Glutamatergic neuron (in vitro differentiated cells): ENCODE data around the gene HPS3. TPM values are rescaled to one million over a fixed set of nuclear protein-coding genes. Genes with fewer than 3 reads are reported as not detected.

ENCODE experiments used
- DNase-seq: peaks from one replicate; pipeline ENCODE4 v3.0.0; 2022
- H3K27ac Mint-ChIP-seq: one replicate; pipeline ENCODE4 v1.8.0; 2020; ENCODE audit warnings: mild to moderate bottlenecking, mixed read lengths, inconsistent platforms; ENCODE audit not compliant: unreplicated experiment
- H3K27me3 Mint-ChIP-seq: one replicate; pipeline ENCODE4 v1.8.0; 2020; ENCODE audit warnings: mild to moderate bottlenecking, moderate library complexity, mixed read lengths, inconsistent platforms; ENCODE audit not compliant: unreplicated experiment
- H3K36me3 Mint-ChIP-seq: one replicate; pipeline ENCODE4 v1.8.0; 2020; ENCODE audit warnings: mild to moderate bottlenecking, mixed read lengths, inconsistent platforms; ENCODE audit not compliant: unreplicated experiment
- H3K4me1 Mint-ChIP-seq: one replicate; pipeline ENCODE4 v1.8.0; 2020; ENCODE audit warnings: mild to moderate bottlenecking, low read depth, mixed read lengths, inconsistent platforms; ENCODE audit not compliant: unreplicated experiment
- H3K4me3 Mint-ChIP-seq: one replicate; pipeline ENCODE4 v1.8.0; 2020; ENCODE audit warnings: mild to moderate bottlenecking, mixed read lengths, inconsistent platforms; ENCODE audit not compliant: unreplicated experiment
- H3K9me3 Mint-ChIP-seq: one replicate; pipeline ENCODE4 v1.8.0; 2020; ENCODE audit warnings: mild to moderate bottlenecking, moderate library complexity, mixed read lengths, inconsistent platforms; ENCODE audit not compliant: unreplicated experiment
- CTCF ChIP-seq: fragments of 200-600 bp; sonication (generic); IDR thresholded peaks from one replicate; pipeline ENCODE4 v1.5.0; 2021; ENCODE audit not compliant: partially characterized antibody, unreplicated experiment
- total RNA-seq: library from RNA; stranded (reverse); fragmentation: NEBNext Ultra II Directional; extraction: Animal tissue kit (Norgen Biotek cat#: 25700); gene quantifications from one replicate; pipeline ENCODE4 v1.2.1, GENCODE V29; 2021; ENCODE audit not compliant: unreplicated experiment

The HPS3 gene
- total RNA-seq, 1 donor from 2014 or later: 12.1 TPM

DNA sequence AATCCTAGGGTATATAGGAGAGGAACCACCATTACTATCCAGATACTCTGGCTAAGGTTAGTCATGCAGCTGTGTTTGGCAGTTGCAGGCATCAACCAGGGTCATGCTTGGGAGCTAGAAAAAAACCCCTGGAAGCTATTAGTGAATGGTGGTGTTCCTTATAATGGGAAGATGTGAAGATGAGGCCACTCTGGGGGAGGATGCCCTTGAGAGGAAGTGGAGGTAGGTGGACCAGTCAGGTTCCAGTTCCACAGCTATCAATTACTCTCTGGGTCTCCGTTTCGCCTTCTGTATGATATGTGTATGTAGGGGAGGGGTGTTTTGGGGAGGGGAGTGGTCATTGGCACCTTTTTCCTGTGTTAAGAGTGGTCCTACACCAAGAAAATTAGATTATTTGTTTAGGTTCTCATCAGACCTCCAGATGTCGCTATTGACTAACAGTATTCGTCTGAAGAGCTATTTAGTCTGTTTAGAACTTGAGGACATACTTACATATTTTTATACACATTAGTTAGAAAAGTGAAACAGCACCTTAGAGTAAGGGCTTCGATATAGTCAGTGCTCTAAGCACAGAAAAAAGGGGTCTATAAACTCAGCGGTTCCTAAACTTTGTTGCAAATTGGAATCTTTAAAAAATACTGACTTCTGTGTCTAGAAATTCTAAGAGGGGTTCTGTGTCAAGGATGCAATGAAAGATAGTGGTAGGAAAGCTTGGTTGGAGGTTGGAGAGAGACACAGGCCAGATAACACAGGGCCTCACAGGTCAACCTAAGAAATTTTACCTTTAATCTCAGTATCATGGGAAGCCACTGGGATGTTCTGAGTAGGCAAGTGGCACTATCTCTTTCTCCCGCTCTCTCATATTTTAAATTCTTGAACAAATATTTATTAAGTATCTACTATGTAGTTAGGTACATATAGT lies 9.1 kb upstream of the HPS3 start:
- Mint-ChIP-seq H3K27me3 (peaks cover 2% of the 10 kb centered on the region), H3K4me1 (peaks cover 4% of the 10 kb centered on the region), H3K36me3 (no peaks in the 10 kb centered on the region), H3K9me3 (no peaks in the 10 kb centered on the region), H3K4me3 (no peak overlapping the region), H3K27ac (no peak overlapping the region)
- DNase-seq: no peak
- TF ChIP-seq CTCF: no peak

GRCh38 chr3:149122721-149123578 lies 6.5 kb upstream of the HPS3 start:
- Mint-ChIP-seq H3K36me3 (no peaks in the 10 kb centered on the region), H3K9me3 (no peaks in the 10 kb centered on the region), H3K27me3 (no peaks in the 10 kb centered on the region), H3K4me1 (peaks cover 4% of the 10 kb centered on the region), H3K27ac (no peak overlapping the region), H3K4me3 (no peak overlapping the region)
- no peak for DNase-seq
- TF ChIP-seq CTCF: no peak

GRCh38 chr3:149128821-149129220 lies 617 bp upstream of the HPS3 start:
- Mint-ChIP-seq H3K27me3 (no peaks in the 10 kb centered on the region), H3K9me3 (peaks cover 3% of the 10 kb centered on the region), H3K27ac (no peak overlapping the region), H3K4me1 (peaks cover 8% of the 10 kb centered on the region), H3K4me3 (peak overlapping the region; percentile 83), H3K36me3 (no peaks in the 10 kb centered on the region)
- no peak for DNase-seq
- no peak for TF ChIP-seq CTCF

DNA sequence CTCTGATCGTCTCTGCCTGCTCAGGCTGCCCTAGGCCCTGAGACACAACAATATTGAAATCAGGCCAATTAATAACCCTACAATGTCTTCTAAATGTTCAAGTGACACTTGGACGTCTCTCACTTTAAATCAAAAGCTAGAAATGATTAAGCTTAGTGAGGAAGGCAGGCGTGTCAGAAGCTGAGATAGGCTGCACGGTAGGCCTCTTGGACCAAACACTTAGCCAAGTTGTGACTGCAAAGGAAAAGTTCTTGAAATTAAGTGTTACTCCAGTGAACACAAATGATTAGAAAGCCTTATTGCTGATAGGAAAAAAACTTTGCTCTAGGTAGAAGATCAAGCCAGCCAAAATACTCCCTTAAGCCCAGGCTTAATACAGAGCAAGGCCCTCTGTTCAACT lies 2.2 kb downstream of the HPS3 start:
- H3K27me3 Mint-ChIP-seq: no peaks in the 10 kb centered on the region
- H3K4me1 Mint-ChIP-seq: peaks cover 8% of the 10 kb centered on the region
- no peak overlapping the region for H3K27ac Mint-ChIP-seq
- H3K9me3 Mint-ChIP-seq: peaks cover 3% of the 10 kb centered on the region
- DNase-seq: no peak
- TF ChIP-seq CTCF: no peak
- no peak overlapping the region for H3K4me3 Mint-ChIP-seq
- H3K36me3 Mint-ChIP-seq: no peaks in the 10 kb centered on the region
